Gastroesophageal sphincter (tissue), 4 donors: ENCODE data around the gene ALG10B. TPM values are rescaled to one million over a fixed set of nuclear protein-coding genes. Genes with fewer than 3 reads are reported as not detected.

Source experiments
- ATAC-seq: fragments of 150-250 bp; one replicate; pipeline ENCODE4 v1.9.1; 2016; ENCODE audit warnings: mild to moderate bottlenecking, moderate library complexity
- H3K27ac ChIP-seq, 4 donors: fragments of 200-600 bp; sonication (generic) in 3 of 4; 1 replicate in 3 of 4; 2 replicates in 1 of 4; pipeline ENCODE4 v1.5.1; 2016 to 2019
- H3K27me3 ChIP-seq: fragments of 200-600 bp; sonication (generic); one replicate; pipeline ENCODE4 v1.5.1; 2019
- H3K36me3 ChIP-seq, 2 donors: fragments of 200-600 bp; sonication (generic); one replicate each; pipeline ENCODE4 v1.5.1; 2019; ENCODE audit warnings: control low read depth in 1 of 2
- H3K4me1 ChIP-seq, 3 donors: fragments of 200-600 bp; sonication (generic); 1 replicate in 2 of 3; 2 replicates in 1 of 3; pipeline ENCODE4 v1.5.1; 2016 to 2019; ENCODE audit warnings: control low read depth in 2 of 3
- H3K4me3 ChIP-seq, 2 donors: fragments of 200-600 bp; sonication (generic); one replicate each; pipeline ENCODE4 v1.5.1; 2019; ENCODE audit warnings: mild to moderate bottlenecking in 1 of 2, moderate library complexity in 1 of 2
- H3K9me3 ChIP-seq, 3 donors: fragments of 200-600 bp; sonication (generic); one replicate each; pipeline ENCODE4 v1.5.1; 2017 to 2019; ENCODE audit warnings: control low read depth in 2 of 3
- POLR2AphosphoS5 ChIP-seq: sonication (generic); formaldehyde crosslinking; IDR thresholded peaks from one replicate; pipeline ENCODE4 v1.6.1; 2017; ENCODE audit warnings: antibody characterized with exemption
- small RNA-seq, 4 donors: library from RNA; depleted of rRNA; stranded (forward); fragments of <200 nt; gene quantifications; one replicate each; pipeline ENCODE3, GENCODE V24; 2016
- total RNA-seq, 4 donors: library from RNA; depleted of rRNA; stranded (reverse); fragments of >200 nt; gene quantifications; one replicate each; pipeline ENCODE4 v1.1.0, GENCODE V29; 2016

The ALG10B gene
- total RNA-seq, 4 donors from 2014 or later: 2.8 to 8.1 (median 3.5) TPM

DNA sequence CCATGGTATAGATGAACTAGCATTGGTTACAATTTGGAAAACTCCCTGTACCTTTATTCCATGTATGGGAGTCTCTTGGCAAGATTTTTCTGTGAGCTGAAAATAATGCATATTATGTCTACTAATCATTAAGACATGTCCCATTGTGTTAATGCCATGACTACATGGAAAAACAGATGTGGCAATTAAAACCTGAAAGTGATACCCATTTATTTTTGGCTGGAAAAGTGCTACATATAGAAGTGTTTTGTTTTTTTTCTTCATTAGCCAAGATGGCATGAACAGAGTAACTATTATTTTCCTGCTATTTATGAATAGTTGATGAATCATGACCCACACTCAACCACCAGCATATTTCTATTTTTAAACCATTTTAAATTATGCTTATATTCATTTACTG is 58.2 kb downstream of the ALG10B start:
- no peak for TF ChIP-seq POLR2AphosphoS5
- H3K27me3 ChIP-seq: no peaks in the 10 kb centered on the region
- no peak overlapping the region for H3K4me3 ChIP-seq
- no peaks in the 10 kb centered on the region for H3K4me1 ChIP-seq
- H3K9me3 ChIP-seq: no peaks in the 10 kb centered on the region
- no peak for ATAC-seq
- no peaks in the 10 kb centered on the region for H3K36me3 ChIP-seq
- H3K27ac ChIP-seq: no peak overlapping the region

Small RNA genes within 50 kb of the gene (small RNA-seq; reads per million reads assigned to genes)
- gene RF00019: 0 reads per million in 4 donors
